Measurements from ENCODE around the gene APBB1. TPM values are rescaled to one million over a fixed set of nuclear protein-coding genes. Genes with fewer than 3 reads are reported as not detected.

APBB1 gene
- total RNA-seq, 1 experiment from 2014 or later, result 12.4 TPM

GRCh38 chr11:6406370-6406769, 12.5 kb downstream of the APBB1 start:
- intact Hi-C loops (cut with micrococcal nuclease), result no loop called here
- H3K27me3 ChIP-seq (ENCODE audit: insufficient read depth, low read length), result no peaks in the 10 kb centered on the region
- no peak for DNase-seq (ENCODE audit: low read depth, low spot score)
- TF ChIP-seq EGR1 (IDR thresholded peaks at IDR 0.05; ENCODE audit: low read depth) (no peak), MAX (IDR thresholded peaks at IDR 0.05) (no peak), YY1 (IDR thresholded peaks at IDR 0.05; ENCODE audit: extremely low read depth, insufficient replicate concordance, low read depth, low read length) (no peak), CTCF (IDR thresholded peaks at IDR 0.05 in 2 of 3, conservative IDR thresholded peaks at IDR 0.05 in 1 of 3; ENCODE audit: borderline replicate concordance in 1 of 3, insufficient read depth in 1 of 3, low read depth in 2 of 3, low read length in 2 of 3) (no peak), RAD21 (IDR thresholded peaks at IDR 0.05; ENCODE audit: low read depth) (no peak), CEBPB (IDR thresholded peaks at IDR 0.05; ENCODE audit: low read depth) (no peak)
- ATAC-seq, result no peak
- no peaks in the 10 kb centered on the region for H3K9me2 ChIP-seq (ENCODE audit: insufficient read depth)
- no TSS peak for BruUV-seq (replicated peaks)
- ChIA-PET POLR2A (no interaction called here), CTCF (no interaction called here), RAD21 (ENCODE audit: low non-redundant PET in 1 of 2, low total read pairs in 2 of 2, uncharacterized antibody in 2 of 2, unreplicated experiment in 2 of 2) (no interaction called here)
- no peak overlapping the region for H3K27ac ChIP-seq (ENCODE audit: low read depth, low read length)
- H3K36me3 ChIP-seq (ENCODE audit: control insufficient read depth in 1 of 2, insufficient read depth in 2 of 2, low read length in 2 of 2), result no peaks in the 10 kb centered on the region
- no peaks in the 10 kb centered on the region for H3K79me2 ChIP-seq (ENCODE audit: insufficient read depth, low read length)
- no peak overlapping the region for H2AFZ ChIP-seq (ENCODE audit: low read depth, low read length, poor library complexity, severe bottlenecking)
- H3K9ac ChIP-seq (ENCODE audit: low read length), result no peak overlapping the region
- H3K4me3 ChIP-seq (replicated peaks in 1 of 2; ENCODE audit: low read depth in 1 of 2, low read length in 2 of 2), result no peak overlapping the region
- no peaks in the 10 kb centered on the region for H4K20me1 ChIP-seq (ENCODE audit: insufficient read depth)
- no peaks in the 10 kb centered on the region for H3K4me1 ChIP-seq (ENCODE audit: control insufficient read depth in 1 of 2, insufficient read depth in 2 of 2, low read length in 2 of 2)
- H3K9me3 ChIP-seq (ENCODE audit: control insufficient read depth in 1 of 2, insufficient read depth in 1 of 2, low read depth in 1 of 2, low read length in 2 of 2), result no peaks in the 10 kb centered on the region
- no peak overlapping the region for H3K4me2 ChIP-seq (ENCODE audit: low read length)

- H3K27ac ChIP-seq (ENCODE audit: low read depth, low read length), result no peak overlapping the region
- no peaks in the 10 kb centered on the region for H4K20me1 ChIP-seq (ENCODE audit: insufficient read depth)
- CTCF ChIA-PET, result no interaction called here
- no peak overlapping the region for H3K9ac ChIP-seq (ENCODE audit: low read length)
- RAD21 ChIA-PET (ENCODE audit: low non-redundant PET in 1 of 2, low total read pairs in 2 of 2, uncharacterized antibody in 2 of 2, unreplicated experiment in 2 of 2), result no interaction called here
- no peak overlapping the region for H3K4me2 ChIP-seq (ENCODE audit: low read length)
- no peak overlapping the region for H2AFZ ChIP-seq (ENCODE audit: low read depth, low read length, poor library complexity, severe bottlenecking)
- H3K4me1 ChIP-seq (ENCODE audit: control insufficient read depth in 1 of 2, insufficient read depth in 2 of 2, low read length in 2 of 2), result no peaks in the 10 kb centered on the region
- DNase-seq (ENCODE audit: low read depth, low spot score), result no peak
- no peak overlapping the region for H3K4me3 ChIP-seq (replicated peaks in 1 of 2; ENCODE audit: low read depth in 1 of 2, low read length in 2 of 2)
- H3K27me3 ChIP-seq (ENCODE audit: insufficient read depth, low read length), result no peaks in the 10 kb centered on the region
- no peaks in the 10 kb centered on the region for H3K9me3 ChIP-seq (ENCODE audit: control insufficient read depth in 1 of 2, insufficient read depth in 1 of 2, low read depth in 1 of 2, low read length in 2 of 2)
- no peaks in the 10 kb centered on the region for H3K9me2 ChIP-seq (ENCODE audit: insufficient read depth)
- no TSS peak for BruUV-seq (replicated peaks)
- intact Hi-C loops (cut with micrococcal nuclease), result no loop called here
- POLR2A ChIA-PET, result no interaction called here
- H3K79me2 ChIP-seq (ENCODE audit: insufficient read depth, low read length), result no peaks in the 10 kb centered on the region
- ATAC-seq, result no peak
- H3K36me3 ChIP-seq (ENCODE audit: control insufficient read depth in 1 of 2, insufficient read depth in 2 of 2, low read length in 2 of 2), result no peaks in the 10 kb centered on the region
- TF ChIP-seq EZH2 (IDR thresholded peaks at IDR 0.05), result no peak
- TF ChIP-seq RAD21 (IDR thresholded peaks at IDR 0.05; ENCODE audit: low read depth), result no peak
- TF ChIP-seq ZBTB33 (IDR thresholded peaks at IDR 0.05; ENCODE audit: extremely low read depth, insufficient replicate concordance, low read length), result no peak
- no peak for TF ChIP-seq SIN3A (IDR thresholded peaks at IDR 0.05; ENCODE audit: low read depth)
- TF ChIP-seq CEBPB (IDR thresholded peaks at IDR 0.05; ENCODE audit: low read depth), result no peak
- TF ChIP-seq ATF3 (IDR thresholded peaks at IDR 0.05), result no peak
- no peak for TF ChIP-seq ZNF274 (IDR thresholded peaks at IDR 0.05; ENCODE audit: low read depth, low read length)
- no peak for TF ChIP-seq MAX (IDR thresholded peaks at IDR 0.05)
- no peak for TF ChIP-seq YY1 (IDR thresholded peaks at IDR 0.05; ENCODE audit: extremely low read depth, insufficient replicate concordance, low read depth, low read length)
- TF ChIP-seq ZFX (IDR thresholded peaks at IDR 0.05), result no peak
- TF ChIP-seq CTCF (IDR thresholded peaks at IDR 0.05 in 2 of 3, conservative IDR thresholded peaks at IDR 0.05 in 1 of 3; ENCODE audit: borderline replicate concordance in 1 of 3, insufficient read depth in 1 of 3, low read depth in 2 of 3, low read length in 2 of 3), result no peak
Measured at GRCh38 chr11:6405846-6406245, 13.0 kb downstream of the APBB1 start.

Data from HCT116 (cell line).